Stimulated activated CD4-positive, alpha-beta T cell treated with anti-CD3 and anti-CD28 coated beads, Interleukin-12 subunit alpha, Interleukin-12 subunit beta, amount 100 ng/mL, for 4 hours (primary cell): ENCODE measurements around the gene SMG6.
"Not testable (repeated sequence)": the region's sequence is repeated elsewhere in the genome, so short reads cannot be mapped to it uniquely, and the experiment has no call there.

Source experiments
- DNase-seq: peaks from one replicate; pipeline ENCODE4 v3.0.0-alpha.2; 2020

Gene SMG6

GRCh38 chr17:2259769-2260536 lies 43.6 kb downstream of the SMG6 start:
- peak; percentile 49 for DNase-seq

GRCh38 chr17:2258830-2259229 lies 44.8 kb downstream of the SMG6 start:
- not testable (repeated sequence) for DNase-seq

- DNase-seq, result no peak
These were observed 49.7 kb downstream of the SMG6 start for GRCh38 chr17:2253768-2254406.

- no peak for DNase-seq
These were observed 50.2 kb downstream of the SMG6 start for GRCh38 chr17:2253362-2253761.

- DNase-seq, result no peak
These were observed 52.5 kb downstream of the SMG6 start for GRCh38 chr17:2251098-2251497.

- no peak for DNase-seq
These were observed 53.2 kb downstream of the SMG6 start for GRCh38 chr17:2250140-2251095.

GRCh38 chr17:2247005-2247404 lies 56.6 kb downstream of the SMG6 start:
- DNase-seq, result no peak

- DNase-seq, result peak; percentile 85
These were observed 58.8 kb downstream of the SMG6 start for GRCh38 chr17:2244545-2245525.

GRCh38 chr17:2243953-2244352 lies 59.6 kb downstream of the SMG6 start:
- no peak for DNase-seq

GRCh38 chr17:2241823-2242222 lies 61.8 kb downstream of the SMG6 start:
- DNase-seq, result no peak

- no peak for DNase-seq
These were observed 63.0 kb downstream of the SMG6 start for GRCh38 chr17:2240541-2240940.

- DNase-seq, result no peak
These were observed 63.6 kb downstream of the SMG6 start for GRCh38 chr17:2239882-2240430.

- no peak for DNase-seq
These were observed 64.4 kb downstream of the SMG6 start for GRCh38 chr17:2239170-2239551.

- DNase-seq, result no peak
These were observed 65.0 kb downstream of the SMG6 start for GRCh38 chr17:2238432-2239169.

- DNase-seq, result no peak
These were observed 65.6 kb downstream of the SMG6 start for GRCh38 chr17:2237950-2238349.

- DNase-seq, result no peak
These were observed 66.1 kb downstream of the SMG6 start for GRCh38 chr17:2237521-2237921.

GRCh38 chr17:2235792-2236366 lies 67.7 kb downstream of the SMG6 start:
- no peak for DNase-seq

GRCh38 chr17:2235265-2235664 lies 68.3 kb downstream of the SMG6 start:
- no peak for DNase-seq

- DNase-seq, result no peak
These were observed 70.1 kb downstream of the SMG6 start for GRCh38 chr17:2233441-2233947.

GRCh38 chr17:2232244-2232638 lies 71.3 kb downstream of the SMG6 start:
- DNase-seq, result no peak

- DNase-seq, result no peak
These were observed 72.7 kb downstream of the SMG6 start for GRCh38 chr17:2230877-2231276.
